ENCODE results near the gene KRTAP9-7. TPM values are rescaled to one million over a fixed set of nuclear protein-coding genes. Genes with fewer than 3 reads are reported as not detected.
"Not testable (repeated sequence)": the region's sequence is repeated elsewhere in the genome, so short reads cannot be mapped to it uniquely, and the experiment has no call there.

The KRTAP9-7 gene
- polyA plus RNA-seq, 2 donors: not detected

GRCh38 chr17:41249637-41250240 lies 25.8 kb upstream of the KRTAP9-7 start, which contains the start of gene KRTAP9-4:
TSS of gene KRTAP9-4 (plus strand) at chr17:41249687. CDS start at chr17:41249721, 34 bp downstream.
- H3K4me3 ChIP-seq (ENCODE audit: low read depth in 1 of 2, low read length in 2 of 2); H3K4me1 ChIP-seq (ENCODE audit: control insufficient read depth in 2 of 2, insufficient read depth in 2 of 2, low read length in 1 of 2); H3K36me3 ChIP-seq (ENCODE audit: control insufficient read depth in 2 of 2, insufficient read depth in 2 of 2, low read length in 1 of 2); H3K27me3 ChIP-seq (ENCODE audit: control insufficient read depth in 1 of 2, insufficient read depth in 2 of 2, low read length in 2 of 2); H3K9me3 ChIP-seq (ENCODE audit: control insufficient read depth in 2 of 2, insufficient read depth in 1 of 2, low read depth in 1 of 2, low read length in 1 of 2); H3K27ac ChIP-seq (ENCODE audit: low read depth in 2 of 2, low read length in 1 of 2): not testable (repeated sequence)
- WGBS, 2 donors: 64 to 74% methylated on average over 2 of the region's 2 CpGs

- 85 to 93% methylated on average over 1 of the region's 1 CpG for WGBS, 2 donors
- H3K9me3 ChIP-seq (ENCODE audit: control insufficient read depth in 2 of 2, insufficient read depth in 1 of 2, low read depth in 1 of 2, low read length in 1 of 2): no peaks in the 10 kb centered on the region
- no peak overlapping the region for H3K27ac ChIP-seq (ENCODE audit: low read depth in 2 of 2, low read length in 1 of 2)
These were observed 24.2 kb upstream of the KRTAP9-7 start for GRCh38 chr17:41251261-41251660.

GRCh38 chr17:41254861-41255260 lies 20.6 kb upstream of the KRTAP9-7 start:
- no peaks in the 10 kb centered on the region for H3K4me1 ChIP-seq (ENCODE audit: control insufficient read depth in 2 of 2, insufficient read depth in 2 of 2, low read length in 1 of 2)
- WGBS, 2 donors: 0 to 68% methylated on average over 1 of the region's 1 CpG
- no peaks in the 10 kb centered on the region for H3K27me3 ChIP-seq (ENCODE audit: control insufficient read depth in 1 of 2, insufficient read depth in 2 of 2, low read length in 2 of 2)
- no peak overlapping the region for H3K4me3 ChIP-seq (ENCODE audit: low read depth in 1 of 2, low read length in 2 of 2)
- no peak overlapping the region for H3K27ac ChIP-seq (ENCODE audit: low read depth in 2 of 2, low read length in 1 of 2)
- H3K36me3 ChIP-seq (ENCODE audit: control insufficient read depth in 2 of 2, insufficient read depth in 2 of 2, low read length in 1 of 2): no peaks in the 10 kb centered on the region
- H3K9me3 ChIP-seq (ENCODE audit: control insufficient read depth in 2 of 2, insufficient read depth in 1 of 2, low read depth in 1 of 2, low read length in 1 of 2): no peaks in the 10 kb centered on the region

More at GRCh38 chr17:41251261-41251660, 24.2 kb upstream of the KRTAP9-7 start:
- H3K4me1 ChIP-seq (ENCODE audit: control insufficient read depth in 2 of 2, insufficient read depth in 2 of 2, low read length in 1 of 2): no peaks in the 10 kb centered on the region
- no peak overlapping the region for H3K4me3 ChIP-seq (ENCODE audit: low read depth in 1 of 2, low read length in 2 of 2)
- H3K36me3 ChIP-seq (ENCODE audit: control insufficient read depth in 2 of 2, insufficient read depth in 2 of 2, low read length in 1 of 2): no peaks in the 10 kb centered on the region
- no peaks in the 10 kb centered on the region for H3K27me3 ChIP-seq (ENCODE audit: control insufficient read depth in 1 of 2, insufficient read depth in 2 of 2, low read length in 2 of 2)

- H3K36me3 ChIP-seq (ENCODE audit: control insufficient read depth in 2 of 2, insufficient read depth in 2 of 2, low read length in 1 of 2); H3K9me3 ChIP-seq (ENCODE audit: control insufficient read depth in 2 of 2, insufficient read depth in 1 of 2, low read depth in 1 of 2, low read length in 1 of 2); H3K4me3 ChIP-seq (ENCODE audit: low read depth in 1 of 2, low read length in 2 of 2); H3K27ac ChIP-seq (ENCODE audit: low read depth in 2 of 2, low read length in 1 of 2); H3K27me3 ChIP-seq (ENCODE audit: control insufficient read depth in 1 of 2, insufficient read depth in 2 of 2, low read length in 2 of 2); H3K4me1 ChIP-seq (ENCODE audit: control insufficient read depth in 2 of 2, insufficient read depth in 2 of 2, low read length in 1 of 2): not testable (repeated sequence)
- 70 to 80% methylated on average over 5 of the region's 5 CpGs for WGBS, 2 donors
These were observed 19.9 kb upstream of the KRTAP9-7 start, which contains the start of gene KRTAP9-9 for GRCh38 chr17:41255381-41256290. TSS of gene KRTAP9-9 (plus strand) at chr17:41255384.

- Histone ChIP-seq H3K4me1 (ENCODE audit: control insufficient read depth in 2 of 2, insufficient read depth in 2 of 2, low read length in 1 of 2) (no peaks in the 10 kb centered on the region), H3K36me3 (ENCODE audit: control insufficient read depth in 2 of 2, insufficient read depth in 2 of 2, low read length in 1 of 2) (no peaks in the 10 kb centered on the region), H3K4me3 (ENCODE audit: low read depth in 1 of 2, low read length in 2 of 2) (no peak overlapping the region), H3K27me3 (ENCODE audit: control insufficient read depth in 1 of 2, insufficient read depth in 2 of 2, low read length in 2 of 2) (no peaks in the 10 kb centered on the region), H3K27ac (ENCODE audit: low read depth in 2 of 2, low read length in 1 of 2) (no peak overlapping the region), H3K9me3 (ENCODE audit: control insufficient read depth in 2 of 2, insufficient read depth in 1 of 2, low read depth in 1 of 2, low read length in 1 of 2) (no peaks in the 10 kb centered on the region)
- 83 to 93% methylated on average over 1 of the region's 1 CpG for WGBS, 2 donors
These were observed 19.2 kb upstream of the KRTAP9-7 start for GRCh38 chr17:41256291-41256685.

- H3K27ac ChIP-seq (ENCODE audit: low read depth in 2 of 2, low read length in 1 of 2): no peak overlapping the region
- no peaks in the 10 kb centered on the region for H3K4me1 ChIP-seq (ENCODE audit: control insufficient read depth in 2 of 2, insufficient read depth in 2 of 2, low read length in 1 of 2)
- H3K4me3 ChIP-seq (ENCODE audit: low read depth in 1 of 2, low read length in 2 of 2): no peak overlapping the region
- H3K27me3 ChIP-seq (ENCODE audit: control insufficient read depth in 1 of 2, insufficient read depth in 2 of 2, low read length in 2 of 2): no peaks in the 10 kb centered on the region
- H3K36me3 ChIP-seq (ENCODE audit: control insufficient read depth in 2 of 2, insufficient read depth in 2 of 2, low read length in 1 of 2): no peaks in the 10 kb centered on the region
- H3K9me3 ChIP-seq (ENCODE audit: control insufficient read depth in 2 of 2, insufficient read depth in 1 of 2, low read depth in 1 of 2, low read length in 1 of 2): no peaks in the 10 kb centered on the region
These were observed 17.1 kb upstream of the KRTAP9-7 start for GRCh38 chr17:41258406-41258805.

- Histone ChIP-seq H3K4me1 (ENCODE audit: control insufficient read depth in 2 of 2, insufficient read depth in 2 of 2, low read length in 1 of 2) (no peaks in the 10 kb centered on the region), H3K27ac (ENCODE audit: low read depth in 2 of 2, low read length in 1 of 2) (no peak overlapping the region), H3K36me3 (ENCODE audit: control insufficient read depth in 2 of 2, insufficient read depth in 2 of 2, low read length in 1 of 2) (no peaks in the 10 kb centered on the region), H3K9me3 (ENCODE audit: control insufficient read depth in 2 of 2, insufficient read depth in 1 of 2, low read depth in 1 of 2, low read length in 1 of 2) (no peaks in the 10 kb centered on the region), H3K4me3 (ENCODE audit: low read depth in 1 of 2, low read length in 2 of 2) (no peak overlapping the region), H3K27me3 (ENCODE audit: control insufficient read depth in 1 of 2, insufficient read depth in 2 of 2, low read length in 2 of 2) (no peaks in the 10 kb centered on the region)
- 74 to 90% methylated on average over 2 of the region's 2 CpGs for WGBS, 2 donors
These were observed 12.3 kb upstream of the KRTAP9-7 start for GRCh38 chr17:41263212-41263611.

GRCh38 chr17:41264599-41264998 lies 10.9 kb upstream of the KRTAP9-7 start:
- H3K36me3 ChIP-seq (ENCODE audit: control insufficient read depth in 2 of 2, insufficient read depth in 2 of 2, low read length in 1 of 2): no peaks in the 10 kb centered on the region
- no peaks in the 10 kb centered on the region for H3K27me3 ChIP-seq (ENCODE audit: control insufficient read depth in 1 of 2, insufficient read depth in 2 of 2, low read length in 2 of 2)
- WGBS, 2 donors: 71 to 86% methylated on average over 3 of the region's 3 CpGs
- H3K4me1 ChIP-seq (ENCODE audit: control insufficient read depth in 2 of 2, insufficient read depth in 2 of 2, low read length in 1 of 2): no peaks in the 10 kb centered on the region
- no peak overlapping the region for H3K4me3 ChIP-seq (ENCODE audit: low read depth in 1 of 2, low read length in 2 of 2)
- H3K9me3 ChIP-seq (ENCODE audit: control insufficient read depth in 2 of 2, insufficient read depth in 1 of 2, low read depth in 1 of 2, low read length in 1 of 2): no peaks in the 10 kb centered on the region
- no peak overlapping the region for H3K27ac ChIP-seq (ENCODE audit: low read depth in 2 of 2, low read length in 1 of 2)

GRCh38 chr17:41265078-41265477 lies 10.4 kb upstream of the KRTAP9-7 start, which contains the start of gene KRTAP9-6:
TSS of gene KRTAP9-6 (plus strand) at chr17:41265378. CDS start at chr17:41265378, 0 bp downstream.
- H3K27ac ChIP-seq (ENCODE audit: low read depth in 2 of 2, low read length in 1 of 2): no peak within 1 kb of the TSS
- no peak within 1 kb of the TSS for H3K4me3 ChIP-seq (ENCODE audit: low read depth in 1 of 2, low read length in 2 of 2)
- no peaks in the 10 kb centered on the region for H3K9me3 ChIP-seq (ENCODE audit: control insufficient read depth in 2 of 2, insufficient read depth in 1 of 2, low read depth in 1 of 2, low read length in 1 of 2)
- H3K36me3 ChIP-seq (ENCODE audit: control insufficient read depth in 2 of 2, insufficient read depth in 2 of 2, low read length in 1 of 2): no peaks in the 10 kb centered on the region
- no peaks in the 10 kb centered on the region for H3K4me1 ChIP-seq (ENCODE audit: control insufficient read depth in 2 of 2, insufficient read depth in 2 of 2, low read length in 1 of 2)
- WGBS, 2 donors: 46 to 60% methylated on average over 2 of the region's 2 CpGs
- H3K27me3 ChIP-seq (ENCODE audit: control insufficient read depth in 1 of 2, insufficient read depth in 2 of 2, low read length in 2 of 2): no peaks in the 10 kb centered on the region

Measured in esophagus (tissue), 2 donors.